Heart left ventricle (tissue), 16 donors: Measurements from ENCODE around the gene C1GALT1C1L. TPM values are rescaled to one million over a fixed set of nuclear protein-coding genes. Genes with fewer than 3 reads are reported as not detected.

Source experiments
- ATAC-seq, 4 donors: fragments of 200-7000 bp; cut with Tn5 transposase; one replicate each; pipeline ENCODE4 v1.9.1; 2020 to 2022; ENCODE audit warnings: moderate library complexity in 4 of 4, mild to moderate bottlenecking in 3 of 4, moderate number of reproducible peaks in 1 of 4
- DNase-seq, 5 donors: peaks; one replicate each; pipeline ENCODE4 v3.0.0-alpha.2; 2020
- H3K27ac ChIP-seq, 12 donors: fragments of 200-600 bp; sonication (generic) in 4 of 12; one replicate each; pipeline versions ENCODE4 v1.5.0 to v1.8.0; 2016 to 2022; ENCODE audit warnings: mild to moderate bottlenecking in 2 of 12
- H3K27me3 ChIP-seq, 9 donors: fragments of 200-600 bp; sonication (generic) in 2 of 9; one replicate each; pipeline versions ENCODE4 v1.5.1 to v1.8.0; 2016 to 2022; ENCODE audit warnings: mild to moderate bottlenecking in 3 of 9
- H3K36me3 ChIP-seq, 9 donors: fragments of 200-600 bp; sonication (generic) in 2 of 9; one replicate each; pipeline versions ENCODE4 v1.5.0 to v1.8.0; 2018 to 2022; ENCODE audit warnings: mild to moderate bottlenecking in 2 of 9
- H3K4me1 ChIP-seq, 12 donors: fragments of 200-600 bp; sonication (generic) in 4 of 12; one replicate each; pipeline versions ENCODE4 v1.5.0 to v1.8.0; 2016 to 2022; ENCODE audit warnings: mild to moderate bottlenecking in 3 of 12
- H3K4me3 ChIP-seq, 12 donors: fragments of 200-600 bp; sonication (generic) in 4 of 12; one replicate each; pipeline versions ENCODE4 v1.5.0 to v1.8.0; 2017 to 2022; ENCODE audit warnings: mild to moderate bottlenecking in 9 of 12, moderate library complexity in 4 of 12
- H3K9me3 ChIP-seq, 12 donors: fragments of 200-600 bp; sonication (generic) in 4 of 12; one replicate each; pipeline versions ENCODE4 v1.5.0 to v1.8.0; 2016 to 2022; ENCODE audit warnings: mild to moderate bottlenecking in 1 of 12
- CTCF ChIP-seq, 12 donors: fragments of 200-600 bp; sonication (generic) in 4 of 12; IDR thresholded peaks; one replicate each; pipeline versions ENCODE4 v1.5.0 to v1.8.0; 2018 to 2022; ENCODE audit warnings: antibody characterized with exemption in 12 of 12, mild to moderate bottlenecking in 5 of 12
- POLR2A ChIP-seq, 2 donors: fragments of 450-650 bp; IDR thresholded peaks; one replicate each; pipeline ENCODE4 v1.6.1; 2017; ENCODE audit warnings: antibody characterized with exemption in 2 of 2, mild to moderate bottlenecking in 2 of 2, moderate library complexity in 2 of 2
- WGBS, 4 donors: extraction: QIAGEN DNeasy Blood & Tissue Kit in 2 of 4; methylation state at CpG; one replicate each; pipeline versions ENCODE4 v1.1.5 to v1.1.7; 2013 to 2018; 5-methylcytosine and 5-hydroxymethylcytosine counted together
- intact Hi-C, 10 donors: fragments of 100-400 bp; cut with DNase I; formaldehyde crosslinking; loops; one replicate each; pipeline versions ENCODE4 v1.11.1 to v1.14.2; 2022
- polyA plus RNA-seq, 2 donors: library from polyadenylated mRNA; stranded (reverse); fragments of 200-250 nt; gene quantifications; one replicate each; pipeline ENCODE4 v1.2.3, GENCODE V29; 2013
- total RNA-seq, 9 donors: library from RNA; depleted of rRNA in 2 of 9; stranded (reverse); fragments of >200 nt in 2 of 9; fragmentation: NEBNext Ultra II Directional in 3 of 9; extraction: Animal tissue kit (Norgen Biotek cat#: 25700) in 3 of 9; gene quantifications; one replicate each; pipeline versions ENCODE4 v1.1.0 to v1.2.4, GENCODE V29; 2016 to 2023
- donor health status: ischemic (EF 13 %, LVEDD 7.1; RV severe dilation, severe dysfunction).
- donor health status: healthy with polysubstance abuse.
- donor health status: DM: no; HTN: yes; CAD: no.
- donor health status: DM: no; HTN: no; CAD: no.
- donor health status: ischemic (EF 25% LVEDD 6.9; RV normal size, moderate dysfunction).
- donor health status: ischemic (EF 25% LVEDD 5.7; RV mildly dilated, moderate dysfunction).
- donor health status: healthy.
- donor health status: DM: yes; HTN: yes; CAD: no.
- donor health status: ischemic (EF 35%, LVEDD 5.7; RV mildly dilated, moderate dysfunction).
- donor health status: nonischemic (EF 11% LVEDD 7.7; RV severe dilation, severe dysfunction).
- donor health status: DM: yes; HTN: yes; CAD: no.
- donor health status: PGD.
- donor health status: ischemic (EF 29% LVEDD 5.4; RV normal size, mild dysfunction).
- donor health status: nonischemic (EF 23%, LVEDD 6.1; RV moderate dilation, normal function).

Gene C1GALT1C1L
- total and polyA plus RNA-seq, 11 donors, result 0.30 to 1.7 (median 0.88) TPM; not detected in 1

DNA sequence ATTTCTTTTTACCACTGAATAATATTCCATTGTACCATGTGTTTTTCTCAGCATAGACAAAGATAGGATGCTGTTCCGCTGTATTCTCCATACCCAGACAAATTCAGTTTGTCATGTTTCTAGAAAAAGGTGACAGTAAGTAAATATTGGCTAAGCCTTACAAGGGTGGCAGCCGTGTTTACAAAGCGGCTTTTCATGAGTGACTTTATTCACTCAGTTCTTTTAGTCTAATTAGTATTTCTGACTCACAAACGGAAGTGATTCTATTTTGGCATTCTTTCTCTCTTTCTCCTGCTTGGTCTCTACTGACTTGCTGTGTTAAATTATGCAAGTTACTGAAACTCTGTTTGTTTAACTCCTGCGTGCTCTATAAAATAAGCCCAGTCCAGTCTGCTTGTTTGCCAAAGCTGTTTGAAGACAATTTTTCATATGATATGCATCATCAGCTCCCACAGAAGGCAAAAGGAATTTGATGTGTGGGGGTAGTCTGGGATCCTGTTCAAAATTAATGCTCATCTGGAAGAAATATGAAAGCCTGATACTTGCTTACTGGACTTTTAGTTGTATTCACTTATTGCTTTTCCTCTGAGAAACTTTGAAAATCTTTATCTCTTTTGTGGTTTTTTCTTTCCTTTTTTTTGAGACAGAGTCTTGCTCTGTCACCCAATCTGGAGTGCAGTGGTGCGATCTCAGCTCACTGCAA lies 41.5 kb downstream of the C1GALT1C1L start:
- Histone ChIP-seq H3K27ac (peak overlapping the region in 5 of 12 donors; percentile 0 to 60 (median 30)), H3K36me3 (no peaks in the 10 kb centered on the region), H3K27me3 (peaks cover 0 to 57% (median 14%) of the 10 kb centered on the region in 9 donors), H3K4me1 (peaks cover 0 to 16% (median 4%) of the 10 kb centered on the region in 12 donors), H3K9me3 (peaks cover 0 to 9% (median 5%) of the 10 kb centered on the region in 12 donors), H3K4me3 (peak overlapping the region in 1 of 12 donors; percentile 11)
- WGBS, 4 donors, result 54 to 66% (median 55%) methylated on average over 6 of the region's 6 CpGs
- ATAC-seq (peak in 1 of 4 donors; percentile 53), DNase-seq (no peak)
- intact Hi-C loops, result no loop called here
- TF ChIP-seq POLR2A (IDR thresholded peaks at IDR 0.05) (no peak), CTCF (IDR thresholded peaks at IDR 0.05) (no peak)

GRCh38 chr2:43631618-43632317 lies 44.5 kb downstream of the C1GALT1C1L start:
- H3K4me1 ChIP-seq, result peaks cover 0 to 5% (median 2%) of the 10 kb centered on the region in 12 donors
- no peaks in the 10 kb centered on the region for H3K36me3 ChIP-seq
- 60 to 69% (median 67%) methylated on average over 11 of the region's 11 CpGs for WGBS, 4 donors
- H3K4me3 ChIP-seq, result no peak overlapping the region
- no peak for DNase-seq
- intact Hi-C loops, result no loop called here
- TF ChIP-seq POLR2A (IDR thresholded peaks at IDR 0.05) (no peak), CTCF (IDR thresholded peaks at IDR 0.05) (no peak)
- H3K27me3 ChIP-seq, result peaks cover 0 to 42% (median 5%) of the 10 kb centered on the region in 9 donors
- ATAC-seq, result no peak
- peak overlapping the region in 1 of 12 donors; percentile 5 for H3K27ac ChIP-seq
- H3K9me3 ChIP-seq, result peaks cover 0 to 7% (median 0%) of the 10 kb centered on the region in 12 donors

Other genes starting within 250 kb of the C1GALT1C1L start
- gene THADA, start 80.4 kb downstream of the C1GALT1C1L start, total RNA-seq, result 10 to 100 TPM; 11.1 to 21.4 (median 13.6) TPM
- 10 to 100 TPM in 1 of 2 donors, 1 to 10 TPM in 1; 6.8 to 10.4 TPM for gene THADA, start 80.4 kb downstream of the C1GALT1C1L start, polyA plus RNA-seq
- gene PLEKHH2, start 39.2 kb downstream of the C1GALT1C1L start, total RNA-seq, result 1 to 10 TPM in 5 of 9 donors, under 1 TPM in 4; 0.69 to 6.5 (median 1.5) TPM
- gene PLEKHH2, start 39.2 kb downstream of the C1GALT1C1L start, polyA plus RNA-seq, result 1 to 10 TPM in 1 of 2 donors, under 1 TPM in 1; 0.10 to 1.2 TPM
- gene DYNC2LI1, start 97.6 kb upstream of the C1GALT1C1L start, total RNA-seq, result 10 to 100 TPM in 4 of 9 donors, 1 to 10 TPM in 5; 4.8 to 17.8 (median 9.6) TPM
- 10 to 100 TPM in 1 of 2 donors, 1 to 10 TPM in 1; 7.6 to 10.3 TPM for gene DYNC2LI1, start 97.6 kb upstream of the C1GALT1C1L start, polyA plus RNA-seq
- not detected for gene ABCG5, start 162.4 kb upstream of the C1GALT1C1L start, total RNA-seq
- gene ABCG5, start 162.4 kb upstream of the C1GALT1C1L start, polyA plus RNA-seq, result not detected
- gene ABCG8, start 162.5 kb upstream of the C1GALT1C1L start, total RNA-seq, result under 1 TPM in 1 of 9 donors, not detected in 8; 0.07 TPM
- not detected for gene ABCG8, start 162.5 kb upstream of the C1GALT1C1L start, polyA plus RNA-seq